ENCODE data around the gene ACADS.

The ACADS gene
- total RNA-seq = 6.6 to 16.4 (median 10.3) reads per million in 4 donors

GRCh38 chr12:120725659-120726509 is at the start of gene ACADS:
ACADS (plus strand) TSS chr12:120725826; CDS start chr12:120725886, 60 bp downstream.
- DNase-seq = peak; percentile 84 to 88 (median 86)

GRCh38 chr12:120677765-120678473 is 47.7 kb upstream of the ACADS start:
- DNase-seq = peak in 1 of 5 donors; percentile 59

DNA sequence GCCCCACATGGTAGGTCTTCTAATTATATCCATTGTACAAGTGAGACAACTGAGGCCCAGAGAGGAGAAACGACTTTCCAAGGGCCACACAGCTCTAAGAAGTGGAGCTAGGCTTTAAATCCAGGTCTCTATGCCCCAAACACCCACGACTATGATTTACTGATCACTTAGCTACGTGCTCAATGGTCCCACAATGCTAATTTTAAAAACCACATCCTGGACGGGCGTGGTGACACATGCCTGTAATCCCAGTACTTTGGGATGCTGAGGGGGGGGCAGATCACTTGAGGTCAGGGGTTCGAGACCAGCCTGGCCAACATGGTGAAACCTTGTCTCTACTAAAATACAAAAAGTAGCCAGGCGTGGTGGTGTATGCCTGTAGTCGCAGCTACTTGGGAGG is 47.1 kb upstream of the ACADS start:
- peak in 1 of 5 donors; percentile 36 for DNase-seq

GRCh38 chr12:120680165-120680738 is 45.4 kb upstream of the ACADS start:
- DNase-seq = no peak

DNA sequence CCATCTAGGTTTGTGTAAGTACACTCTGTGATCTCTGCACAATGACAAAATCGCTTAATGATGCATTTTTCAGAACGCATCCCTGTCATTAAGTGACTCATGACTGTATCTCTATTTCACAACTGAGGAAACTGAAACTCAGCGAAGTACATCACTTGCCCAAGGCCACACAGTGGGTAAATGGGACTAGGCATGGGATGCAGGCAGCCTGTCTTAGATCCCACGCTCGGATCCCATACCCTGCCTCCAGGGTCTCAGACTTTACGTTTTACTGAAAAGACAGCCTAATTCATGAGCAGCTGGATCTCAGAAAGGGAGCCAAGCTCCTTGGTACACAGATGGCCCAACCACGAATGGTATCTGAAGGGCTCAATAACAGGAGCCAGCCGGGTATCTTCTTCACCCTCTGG is 41.1 kb upstream of the ACADS start:
- DNase-seq = peak in 1 of 5 donors; percentile 55

- no peak for DNase-seq
Measured at GRCh38 chr12:120685522-120685921, 40.1 kb upstream of the ACADS start.

- peak; percentile 96 to 99 (median 97) for DNase-seq
Measured at GRCh38 chr12:120686151-120686689, 39.4 kb upstream of the ACADS start.

- peak; percentile 98 to 99 (median 99) for DNase-seq
Measured at GRCh38 chr12:120686690-120687577, 38.7 kb upstream of the ACADS start, which contains the start of gene MLEC. MLEC (plus strand) TSS chr12:120687149; CDS start chr12:120687297, 148 bp downstream.

- DNase-seq = peak in 2 of 5 donors; percentile 13 to 27
Measured at GRCh38 chr12:120687578-120688289, 37.9 kb upstream of the ACADS start.

DNA sequence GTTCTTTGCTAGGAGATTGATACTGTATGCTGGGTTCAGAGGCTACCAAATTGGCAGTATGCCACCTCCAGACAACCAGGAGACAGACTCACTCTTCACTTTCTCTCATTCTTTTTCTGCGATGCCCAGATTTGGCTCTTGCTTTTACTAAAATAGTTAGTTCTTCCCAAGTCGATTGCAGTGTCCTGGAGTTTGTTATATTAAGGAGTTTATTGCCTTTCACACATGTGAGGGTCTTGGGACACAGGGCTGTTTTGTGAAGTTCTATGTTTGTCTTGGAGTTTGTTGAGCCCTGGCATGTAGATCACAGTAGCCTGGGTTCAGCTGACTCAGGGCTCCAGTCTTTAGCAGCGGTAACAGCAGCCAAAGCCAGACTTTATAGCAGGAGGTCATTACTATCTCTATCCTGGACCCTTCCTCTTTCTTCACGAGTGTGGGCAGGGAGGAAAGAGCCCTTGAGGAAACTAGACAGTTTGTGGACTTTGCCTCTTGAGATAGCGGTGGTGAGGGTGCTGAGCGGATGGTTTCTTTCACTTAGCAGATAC is 37.0 kb upstream of the ACADS start:
- DNase-seq = no peak

DNA sequence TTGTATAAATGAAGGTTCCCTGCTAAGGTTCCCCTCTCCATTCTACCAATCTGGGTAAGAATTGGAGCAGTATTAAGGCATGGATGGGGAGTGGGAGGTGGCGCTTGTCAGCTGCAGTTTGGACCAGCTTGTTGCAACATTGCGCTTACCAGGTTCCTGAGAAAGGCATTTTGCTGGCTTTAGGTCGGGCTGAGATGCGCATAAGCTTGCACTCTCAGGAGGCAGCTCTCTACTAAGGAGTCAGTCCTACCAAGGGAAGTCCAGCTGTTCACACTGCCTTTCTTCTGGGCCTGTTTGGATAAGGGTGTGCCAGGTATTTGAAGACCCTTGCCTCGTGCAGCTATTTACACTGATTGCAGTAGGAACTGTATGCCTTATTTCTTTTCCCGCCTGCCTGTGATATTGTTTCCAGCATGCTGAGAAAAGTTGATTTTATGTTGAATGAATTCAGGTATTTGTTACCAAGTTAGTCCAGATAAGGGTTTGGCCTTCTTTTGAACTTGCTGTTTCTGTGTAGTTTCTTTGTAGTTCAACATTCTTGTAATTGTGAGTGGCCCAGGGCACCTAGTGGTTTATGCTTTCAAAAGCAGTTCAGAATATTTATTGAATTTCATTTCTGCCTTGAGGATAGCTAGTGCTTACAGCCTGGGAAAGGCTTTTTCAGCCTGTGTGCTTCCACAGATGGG is 36.1 kb upstream of the ACADS start:
- no peak for DNase-seq

DNA sequence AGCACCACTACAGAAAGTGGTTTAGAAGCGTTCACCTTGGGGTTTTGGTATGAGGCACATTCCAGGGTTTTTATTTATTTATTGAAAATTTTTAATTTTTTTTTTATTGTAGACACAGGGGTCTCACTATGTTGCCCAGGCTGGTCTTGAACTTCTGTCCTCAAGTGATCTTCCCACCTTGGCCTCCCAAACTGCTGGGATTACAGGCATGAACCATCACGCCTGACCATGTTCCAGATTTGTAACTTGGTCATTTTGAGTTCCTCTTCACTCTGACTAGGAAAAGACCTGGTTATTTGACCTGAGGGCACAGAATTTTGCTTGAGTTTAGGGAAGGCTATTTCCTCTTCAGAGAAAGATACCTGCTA is 35.6 kb upstream of the ACADS start:
- DNase-seq = no peak

GRCh38 chr12:120690978-120691377 is 34.6 kb upstream of the ACADS start:
- DNase-seq = no peak

GRCh38 chr12:120692524-120693033 is 33.0 kb upstream of the ACADS start:
- no peak for DNase-seq

- no peak for DNase-seq
Measured at GRCh38 chr12:120693848-120694247, 31.8 kb upstream of the ACADS start.

GRCh38 chr12:120696626-120697025 is 29.0 kb upstream of the ACADS start:
- no peak for DNase-seq

DNA sequence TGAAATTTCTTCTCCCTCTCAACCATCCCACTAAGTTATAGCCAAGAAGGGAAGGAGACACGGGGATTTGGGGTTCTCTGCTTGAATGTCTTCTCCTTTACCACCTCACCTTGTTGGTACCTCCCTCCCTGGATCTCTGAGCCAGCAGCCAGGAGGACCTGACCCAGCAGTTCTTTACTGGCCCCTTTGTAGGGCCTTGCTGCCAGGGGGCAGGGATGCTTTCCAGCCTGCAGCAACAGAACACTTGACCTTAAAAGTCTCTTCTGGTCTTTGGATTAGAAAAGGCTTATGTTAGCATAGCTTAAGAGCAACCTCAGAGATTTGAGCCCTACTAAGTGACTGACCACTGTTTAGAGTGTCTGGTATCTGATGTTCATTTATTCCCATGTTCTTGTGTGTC is 28.3 kb upstream of the ACADS start:
- DNase-seq = no peak

GRCh38 chr12:120698665-120699064 is 27.0 kb upstream of the ACADS start:
- no peak for DNase-seq

GRCh38 chr12:120699553-120699952 is 26.1 kb upstream of the ACADS start:
- no peak for DNase-seq

- DNase-seq = no peak
Measured at GRCh38 chr12:120700886-120701285, 24.7 kb upstream of the ACADS start.
